HCEC 1CT (cell line): ENCODE measurements around the gene MAMSTR.
"Not testable (repeated sequence)": the region's sequence is repeated elsewhere in the genome, so short reads cannot be mapped to it uniquely, and the experiment has no call there.

Experiments
- DNase-seq: peaks from one replicate; pipeline ENCODE4 v3.0.0-alpha.2; 2017

MAMSTR gene

GRCh38 chr19:48719263-48720171 is at the start of gene MAMSTR:
Gene MAMSTR, minus strand, starts transcription at chr19:48719725. Its CDS starts 694 bp downstream, at chr19:48719031.
- DNase-seq, result no peak

GRCh38 chr19:48768994-48769713 is 49.6 kb upstream of the MAMSTR start:
- DNase-seq, result no peak

- not testable (repeated sequence) for DNase-seq
These were observed 48.7 kb upstream of the MAMSTR start for GRCh38 chr19:48768171-48768753.

- DNase-seq, result not testable (repeated sequence)
These were observed 46.3 kb upstream of the MAMSTR start for GRCh38 chr19:48765816-48766215.

GRCh38 chr19:48760504-48761205 is 41.1 kb upstream of the MAMSTR start:
- no peak for DNase-seq

- DNase-seq, result no peak
These were observed 38.2 kb upstream of the MAMSTR start for GRCh38 chr19:48757741-48758144.

GRCh38 chr19:48757089-48757675 is 37.7 kb upstream of the MAMSTR start:
- no peak for DNase-seq

GRCh38 chr19:48756686-48757085 is 37.2 kb upstream of the MAMSTR start:
- DNase-seq, result no peak

- DNase-seq, result no peak
These were observed 36.7 kb upstream of the MAMSTR start for GRCh38 chr19:48756212-48756611.

- DNase-seq, result no peak
These were observed 36.3 kb upstream of the MAMSTR start for GRCh38 chr19:48755787-48756186.

GRCh38 chr19:48755084-48755641 is 35.6 kb upstream of the MAMSTR start, which contains the start of gene FGF21:
Gene FGF21, plus strand, starts transcription at chr19:48755524. Its CDS starts 713 bp downstream, at chr19:48756237.
- DNase-seq, result no peak

GRCh38 chr19:48752496-48753365 is 33.2 kb upstream of the MAMSTR start, which contains the start of gene FUT1:
Gene FUT1, minus strand, starts transcription at chr19:48752641. Its CDS starts 1,360 bp downstream, at chr19:48751281.
- DNase-seq, result no peak

- DNase-seq, result no peak
These were observed 32.4 kb upstream of the MAMSTR start for GRCh38 chr19:48751845-48752495.

- DNase-seq, result no peak
These were observed 31.4 kb upstream of the MAMSTR start for GRCh38 chr19:48750771-48751504.

GRCh38 chr19:48750351-48750750 is 30.8 kb upstream of the MAMSTR start:
- no peak for DNase-seq

- no peak for DNase-seq
These were observed 30.2 kb upstream of the MAMSTR start for GRCh38 chr19:48749571-48750198.

GRCh38 chr19:48746738-48747575 is 27.4 kb upstream of the MAMSTR start, which contains the start of gene IZUMO1:
Gene IZUMO1, minus strand, starts transcription at chr19:48746909. Its CDS starts 1,050 bp downstream, at chr19:48745859.
- DNase-seq, result peak; percentile 73

GRCh38 chr19:48746110-48746509 is 26.6 kb upstream of the MAMSTR start:
- DNase-seq, result no peak
